Measurements from ENCODE around the gene OLFM4.

DNA sequence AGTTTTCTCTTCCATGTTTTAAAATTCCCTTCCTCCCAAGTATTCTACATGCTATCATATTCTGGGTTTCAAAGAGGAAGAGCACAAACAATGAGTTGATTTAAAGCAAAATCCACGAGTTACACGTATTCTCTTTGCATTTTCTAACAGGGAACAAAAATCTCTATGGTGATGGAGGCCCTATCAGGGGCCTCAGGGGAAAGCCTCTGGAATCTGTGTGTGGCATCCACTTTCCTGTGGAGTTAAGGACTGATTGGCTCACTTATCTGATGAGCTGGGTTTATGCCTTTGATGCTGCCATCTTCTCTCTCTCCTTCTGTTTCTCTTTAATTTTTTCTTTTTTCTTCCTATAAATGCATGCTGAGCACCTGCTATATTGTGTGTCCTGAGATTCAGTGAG, 14.8 kb downstream of the OLFM4 start:
- no peak for TF ChIP-seq POLR2A (IDR thresholded peaks at IDR 0.05)
- TF ChIP-seq, protein P1, sequence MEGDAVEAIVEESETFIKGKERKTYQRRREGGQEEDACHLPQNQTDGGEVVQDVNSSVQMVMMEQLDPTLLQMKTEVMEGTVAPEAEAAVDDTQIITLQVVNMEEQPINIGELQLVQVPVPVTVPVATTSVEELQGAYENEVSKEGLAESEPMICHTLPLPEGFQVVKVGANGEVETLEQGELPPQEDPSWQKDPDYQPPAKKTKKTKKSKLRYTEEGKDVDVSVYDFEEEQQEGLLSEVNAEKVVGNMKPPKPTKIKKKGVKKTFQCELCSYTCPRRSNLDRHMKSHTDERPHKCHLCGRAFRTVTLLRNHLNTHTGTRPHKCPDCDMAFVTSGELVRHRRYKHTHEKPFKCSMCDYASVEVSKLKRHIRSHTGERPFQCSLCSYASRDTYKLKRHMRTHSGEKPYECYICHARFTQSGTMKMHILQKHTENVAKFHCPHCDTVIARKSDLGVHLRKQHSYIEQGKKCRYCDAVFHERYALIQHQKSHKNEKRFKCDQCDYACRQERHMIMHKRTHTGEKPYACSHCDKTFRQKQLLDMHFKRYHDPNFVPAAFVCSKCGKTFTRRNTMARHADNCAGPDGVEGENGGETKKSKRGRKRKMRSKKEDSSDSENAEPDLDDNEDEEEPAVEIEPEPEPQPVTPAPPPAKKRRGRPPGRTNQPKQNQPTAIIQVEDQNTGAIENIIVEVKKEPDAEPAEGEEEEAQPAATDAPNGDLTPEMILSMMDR (IDR thresholded peaks at IDR 0.05) = no peak

Measured in thyroid gland (tissue), 4 donors.